Activated T-cell treated with anti-CD3 and anti-CD28 coated beads, Interleukin-2, amount 50 U/mL, for 48 hours (primary cell): Measurements from ENCODE around the gene LMOD3.

Experiments used
- DNase-seq, 2 experiments: peaks; one replicate each; pipeline ENCODE4 v3.0.0-alpha.2; 2020

The LMOD3 gene

GRCh38 chr3:69090021-69090420 is 32.4 kb downstream of the LMOD3 start:
- no peak for DNase-seq

- no peak for DNase-seq
Measured at GRCh38 chr3:69088063-69088462, 34.3 kb downstream of the LMOD3 start.

DNA sequence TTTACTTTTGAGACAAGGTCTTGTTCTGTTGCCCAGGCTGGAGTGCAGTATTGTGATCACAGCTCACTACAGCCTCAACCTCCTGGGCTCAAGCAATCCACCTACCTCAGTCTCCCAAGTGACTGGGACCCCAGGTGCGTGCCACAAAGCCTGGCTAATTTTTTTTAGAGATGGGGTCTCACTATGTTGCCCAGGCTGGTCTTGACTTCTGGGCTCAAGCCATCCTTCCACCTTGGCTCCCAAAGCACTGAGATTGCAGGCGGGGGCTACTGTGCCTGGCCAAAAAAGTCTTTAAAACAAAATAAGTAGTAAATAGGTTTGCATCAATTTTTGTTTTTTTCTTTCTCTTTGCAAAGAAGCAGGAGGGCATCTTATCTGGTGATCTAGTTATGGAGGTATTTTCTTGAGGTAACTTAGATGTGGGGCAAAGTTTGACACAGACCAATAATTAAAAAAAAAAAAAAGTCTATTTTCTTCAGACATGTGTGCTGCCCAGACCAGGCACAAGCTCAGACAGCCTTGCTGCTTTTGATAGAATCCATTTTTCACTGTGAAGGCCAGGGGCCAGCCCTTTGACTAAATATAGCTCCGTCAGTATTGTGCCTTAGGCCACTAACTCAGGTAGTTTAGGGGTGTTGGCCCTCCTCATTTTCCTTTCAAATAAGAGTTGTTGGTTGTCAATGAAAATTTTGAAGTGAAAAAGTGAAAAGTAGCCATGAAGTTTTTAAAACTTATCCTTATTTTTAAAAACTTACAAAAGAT is 35.2 kb downstream of the LMOD3 start:
- no peak for DNase-seq

DNA sequence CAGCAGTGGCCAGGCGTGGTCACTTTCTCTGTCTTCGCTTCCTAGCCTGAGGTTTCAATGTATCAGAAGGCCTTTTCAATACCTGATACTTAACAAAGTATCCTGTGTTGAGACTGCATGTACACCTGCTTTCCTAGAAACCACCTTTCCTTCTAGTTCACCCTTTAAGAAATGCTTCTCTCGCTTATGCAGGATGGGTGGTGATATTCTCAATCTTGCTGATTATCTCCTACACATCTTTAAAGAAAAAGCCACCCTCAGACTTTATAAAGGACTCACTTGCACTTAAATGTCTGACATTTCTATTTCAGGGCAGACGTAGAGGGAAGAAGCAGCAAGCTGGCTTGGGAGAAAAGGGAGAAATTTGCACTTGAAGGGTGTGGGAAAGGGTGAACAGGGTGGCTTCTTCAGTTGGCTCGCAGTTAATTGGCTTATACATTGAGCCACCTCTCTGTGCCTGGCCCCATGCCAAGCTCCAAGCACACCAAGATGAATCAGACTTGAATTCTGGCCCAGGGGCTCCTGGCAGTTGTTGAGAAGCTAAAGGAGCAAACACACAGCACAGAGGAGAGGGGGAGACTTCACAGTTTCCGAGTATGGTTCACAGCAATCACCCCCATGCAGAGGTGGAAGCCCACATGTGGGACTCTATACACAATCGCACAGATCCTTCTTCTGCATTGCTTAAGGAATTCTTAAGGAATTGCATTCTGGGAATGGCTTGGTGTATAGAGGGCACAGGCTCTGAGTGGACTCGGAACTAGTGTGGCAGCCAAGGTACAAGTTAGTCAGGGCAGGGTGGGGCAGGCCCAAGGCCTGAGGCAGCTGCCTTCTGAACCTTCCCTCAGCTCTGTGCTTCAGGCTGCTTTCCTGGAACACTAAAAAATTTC is 36.3 kb downstream of the LMOD3 start:
- DNase-seq, result peak; percentile 85 to 86

DNA sequence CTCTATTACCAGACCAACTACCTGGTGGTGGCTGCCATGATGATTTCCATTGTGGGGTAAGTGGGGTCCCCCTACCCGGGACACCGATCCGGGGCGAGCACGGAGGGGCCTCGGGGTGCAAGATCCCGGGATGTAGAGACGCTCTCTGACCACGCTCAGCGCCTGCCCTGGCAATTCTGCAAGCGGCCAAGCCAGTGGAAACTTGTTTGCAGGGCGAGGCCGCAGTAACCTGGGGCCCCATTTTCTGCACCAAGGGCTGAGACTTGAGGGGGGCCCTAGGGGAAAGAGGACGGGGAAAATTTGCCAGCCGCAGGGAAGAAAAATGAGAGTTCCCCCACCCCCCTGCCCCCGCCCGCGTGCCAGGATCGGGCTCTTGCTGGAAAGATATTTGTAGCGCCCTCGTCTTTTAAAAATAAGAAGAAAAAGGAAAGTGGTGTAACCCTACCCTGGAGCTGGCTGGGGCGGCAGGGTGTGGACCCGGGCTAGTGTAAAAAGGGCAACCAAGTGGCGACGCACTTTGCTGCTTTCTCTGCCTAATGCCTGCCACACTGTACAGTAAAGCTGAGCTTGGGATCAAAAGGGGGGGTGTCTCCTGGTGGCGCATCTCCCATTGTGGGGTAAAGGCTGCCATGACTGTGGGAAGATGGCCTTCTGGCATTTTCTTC is 37.1 kb downstream of the LMOD3 start:
- no peak for DNase-seq

DNA sequence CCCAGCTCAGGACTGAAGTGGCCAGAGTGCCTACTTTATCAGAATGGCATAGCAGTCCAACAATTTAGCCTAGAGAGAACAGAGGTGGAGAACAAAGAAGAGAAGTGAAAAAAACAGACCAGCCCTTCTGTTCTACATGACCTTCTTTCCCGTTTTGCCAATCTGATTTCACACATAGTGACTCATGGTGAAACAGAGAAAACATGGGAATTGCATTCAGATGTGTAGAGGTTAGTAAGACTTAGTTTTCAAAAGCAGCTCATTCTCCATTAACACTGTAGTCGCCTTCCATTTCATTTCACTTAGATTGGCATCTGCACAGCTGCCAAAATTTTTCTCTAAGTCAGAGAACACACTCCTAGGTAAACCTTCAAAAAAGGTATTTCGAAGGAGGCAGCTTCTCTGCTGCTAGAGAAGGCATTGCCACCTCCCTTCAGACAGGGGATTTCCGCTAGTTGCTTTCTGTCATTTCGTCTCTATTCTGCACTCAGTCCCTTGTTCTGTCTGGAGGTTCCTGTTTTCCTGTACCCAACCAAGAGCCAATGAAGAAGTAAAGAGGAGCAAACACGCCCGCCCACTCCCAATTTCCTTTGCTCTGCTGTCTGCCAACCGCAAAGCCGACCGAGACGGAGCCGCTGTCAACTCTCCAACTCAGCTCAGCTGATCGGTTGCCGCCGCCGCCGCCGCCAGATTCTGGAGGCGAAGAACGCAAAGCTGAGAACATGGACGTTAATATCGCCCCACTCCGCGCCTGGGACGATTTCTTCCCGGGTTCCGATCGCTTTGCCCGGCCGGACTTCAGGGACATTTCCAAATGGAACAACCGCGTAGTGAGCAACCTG is 37.8 kb downstream of the LMOD3 start, which contains the start of gene ARL6IP5:
TSS of gene ARL6IP5 (plus strand) at position 612 of the 842 bp plus-strand sequence. CDS start at position 723, 111 bp downstream.
- peak; percentile 89 to 92 for DNase-seq

DNA sequence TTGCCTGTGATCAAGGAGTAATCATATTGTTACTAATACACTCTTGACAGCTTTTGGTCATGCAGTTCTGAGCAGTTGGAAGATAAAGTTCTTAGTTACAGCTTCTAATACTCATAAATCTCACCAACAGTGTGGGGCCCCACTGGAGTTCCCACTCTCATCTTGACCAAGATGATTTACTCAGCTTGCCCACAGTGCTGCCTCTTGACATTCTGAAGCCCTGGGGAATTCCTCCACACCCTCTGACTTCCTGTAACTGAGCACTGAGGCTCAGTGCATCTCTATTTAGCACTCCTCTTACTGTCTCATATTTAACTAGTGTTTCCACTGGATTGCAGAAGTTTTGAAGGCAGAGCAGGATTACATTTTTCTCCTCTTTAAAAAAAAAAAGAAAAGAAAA is 39.6 kb downstream of the LMOD3 start:
- peak; percentile 78 to 81 for DNase-seq

GRCh38 chr3:69082361-69082760 is 40.0 kb downstream of the LMOD3 start:
- no peak for DNase-seq

- DNase-seq, result peak in 1 of 2 experiments; percentile 51
Measured at GRCh38 chr3:69081583-69082262, 40.7 kb downstream of the LMOD3 start.

GRCh38 chr3:69080233-69080920 is 42.0 kb downstream of the LMOD3 start, which contains the start of gene UBA3:
Gene UBA3 (minus strand): TSS chr3:69080365. CDS start chr3:69080353, 12 bp downstream.
- DNase-seq, result peak; percentile 93 to 94

DNA sequence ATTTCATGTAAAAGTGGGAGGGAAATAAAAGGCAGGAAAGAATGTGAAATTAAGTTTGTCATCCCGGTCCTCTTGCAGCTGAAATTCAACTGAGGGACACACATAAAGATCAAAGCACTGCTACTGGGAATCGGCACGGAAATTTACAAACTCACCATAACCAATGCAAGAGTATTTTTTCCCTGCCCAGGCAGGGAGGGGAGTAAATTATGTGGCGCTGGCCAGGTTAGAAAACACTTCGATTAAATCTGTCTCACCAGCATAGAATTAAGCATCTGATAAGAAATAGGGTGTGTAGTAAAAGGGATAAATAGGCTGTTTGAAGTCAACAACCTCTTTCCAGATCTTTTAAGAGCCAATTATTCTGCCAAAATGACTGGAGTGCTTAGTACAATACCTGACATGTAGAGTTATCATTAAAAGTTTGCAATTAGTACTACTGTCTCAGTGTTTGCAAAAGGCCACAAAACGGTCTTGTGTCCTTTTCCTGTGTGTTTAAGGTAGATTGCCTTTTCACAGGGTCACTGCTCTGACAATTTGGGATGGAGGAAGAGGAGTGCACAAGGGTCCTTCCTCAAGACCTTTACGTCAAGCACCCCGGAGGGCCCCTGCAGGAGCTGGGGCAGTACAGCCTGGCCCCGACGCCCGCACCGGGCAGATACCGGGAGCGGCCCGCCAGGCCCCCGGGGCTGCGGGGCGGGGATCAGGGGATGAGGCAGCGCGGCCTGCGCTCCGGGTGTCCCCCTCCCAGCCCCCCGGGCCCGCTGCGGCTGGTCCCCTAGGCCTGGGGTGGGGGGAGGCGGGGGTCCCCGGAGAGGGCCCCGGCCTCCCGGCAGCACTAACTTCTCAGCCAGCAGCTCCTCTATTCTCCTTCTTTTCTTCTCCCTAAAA is 42.9 kb downstream of the LMOD3 start:
- DNase-seq, result peak in 1 of 2 experiments; percentile 56

DNA sequence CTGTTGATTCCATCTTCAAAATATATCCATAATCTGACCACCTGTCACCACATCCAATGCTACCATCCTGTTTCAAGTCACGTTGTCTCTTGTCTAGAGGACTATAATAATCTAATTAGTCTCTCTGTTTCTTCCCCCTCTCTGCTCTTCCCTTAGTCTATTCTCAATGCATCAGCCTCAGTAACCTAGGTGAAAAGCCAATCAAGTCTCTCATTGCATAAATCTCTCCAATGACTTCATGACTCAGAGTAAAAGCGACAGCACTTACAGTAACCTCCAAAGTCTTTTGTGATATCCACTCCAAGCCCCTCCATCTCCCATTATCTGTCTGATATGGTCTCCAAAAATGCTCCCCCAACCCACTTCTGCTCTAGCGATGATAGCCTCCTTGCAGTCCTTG is 49.5 kb downstream of the LMOD3 start:
- DNase-seq, result no peak

DNA sequence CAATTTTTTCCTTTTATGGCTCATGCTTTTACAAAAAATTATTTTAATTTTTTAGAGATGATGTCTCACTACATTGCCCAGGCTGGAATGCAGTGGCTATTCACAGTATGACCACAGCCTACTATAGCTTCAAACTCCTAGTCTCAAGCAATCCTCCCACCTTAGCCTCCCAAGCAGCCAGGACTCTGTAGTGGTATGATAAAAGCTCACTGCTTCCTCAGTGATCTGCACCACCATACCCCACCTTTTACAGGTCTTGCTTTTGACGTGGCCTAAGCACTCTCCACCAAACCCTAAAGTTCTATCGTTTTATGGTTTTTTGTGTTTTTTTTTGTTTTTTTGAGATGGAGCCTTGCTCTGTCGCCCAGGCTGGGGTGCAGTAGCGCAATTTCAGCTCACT is 56.3 kb downstream of the LMOD3 start:
- DNase-seq, result no peak

- DNase-seq, result peak; percentile 30 to 34
Measured at GRCh38 chr3:69065318-69065964, 57.0 kb downstream of the LMOD3 start.

GRCh38 chr3:69063636-69064035 is 58.8 kb downstream of the LMOD3 start:
- no peak for DNase-seq

DNA sequence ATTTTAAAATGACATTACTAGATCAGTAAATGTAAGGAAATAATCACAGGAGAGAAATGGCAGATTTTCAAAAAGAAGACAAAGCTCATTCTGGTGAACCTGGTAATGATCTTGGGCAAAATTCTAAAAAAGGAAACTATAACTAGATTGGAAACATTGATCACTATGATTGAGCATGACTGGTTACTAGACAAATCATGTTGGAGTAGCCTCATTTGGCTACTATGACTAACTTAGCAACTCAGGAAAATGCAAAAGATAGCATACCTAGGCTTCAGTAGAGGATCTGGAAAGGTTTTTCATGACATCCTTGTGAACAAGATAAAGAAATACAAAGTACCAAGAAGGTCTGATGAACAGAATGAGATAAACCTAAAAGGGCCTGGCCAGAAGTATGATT is 62.7 kb downstream of the LMOD3 start:
- no peak for DNase-seq

- no peak for DNase-seq
Measured at GRCh38 chr3:69058947-69059224, 63.5 kb downstream of the LMOD3 start.

- peak in 1 of 2 experiments; percentile 24 for DNase-seq
Measured at GRCh38 chr3:69058180-69058946, 64.0 kb downstream of the LMOD3 start.
